ENCODE data around the gene PNMA3.

DNA sequence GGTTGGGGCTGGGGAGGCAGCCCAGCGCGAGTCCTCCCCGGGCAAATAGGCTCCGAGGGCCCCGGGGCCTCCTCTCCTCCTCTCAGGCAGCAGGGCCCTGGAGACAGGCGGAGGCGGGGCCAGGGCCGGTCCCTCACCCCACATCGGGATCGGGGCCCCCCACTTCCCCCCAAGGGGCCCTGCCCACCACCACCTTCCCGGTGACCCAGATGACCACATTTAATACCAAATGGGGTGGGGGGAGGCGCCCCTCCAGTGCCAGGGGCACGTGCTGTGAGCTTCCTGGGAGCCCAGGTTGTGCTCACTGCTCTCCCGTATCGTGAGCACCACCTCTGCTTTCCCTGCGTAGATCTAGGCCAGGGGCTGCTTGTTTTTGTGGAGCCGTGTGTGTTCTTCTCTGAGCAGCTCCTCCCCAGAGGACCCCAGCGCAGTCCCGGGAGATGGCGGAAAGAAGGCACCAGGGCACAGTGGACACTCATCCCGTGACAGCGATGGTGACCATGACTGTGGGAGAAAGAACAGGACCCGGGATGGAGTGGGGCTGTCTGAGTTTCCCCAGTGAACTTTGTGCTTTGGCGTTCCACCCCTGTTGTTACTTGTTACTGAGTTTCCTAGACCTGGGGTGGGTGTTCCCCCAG is 18.1 kb downstream of the PNMA3 start:
- TF ChIP-seq, protein P1, sequence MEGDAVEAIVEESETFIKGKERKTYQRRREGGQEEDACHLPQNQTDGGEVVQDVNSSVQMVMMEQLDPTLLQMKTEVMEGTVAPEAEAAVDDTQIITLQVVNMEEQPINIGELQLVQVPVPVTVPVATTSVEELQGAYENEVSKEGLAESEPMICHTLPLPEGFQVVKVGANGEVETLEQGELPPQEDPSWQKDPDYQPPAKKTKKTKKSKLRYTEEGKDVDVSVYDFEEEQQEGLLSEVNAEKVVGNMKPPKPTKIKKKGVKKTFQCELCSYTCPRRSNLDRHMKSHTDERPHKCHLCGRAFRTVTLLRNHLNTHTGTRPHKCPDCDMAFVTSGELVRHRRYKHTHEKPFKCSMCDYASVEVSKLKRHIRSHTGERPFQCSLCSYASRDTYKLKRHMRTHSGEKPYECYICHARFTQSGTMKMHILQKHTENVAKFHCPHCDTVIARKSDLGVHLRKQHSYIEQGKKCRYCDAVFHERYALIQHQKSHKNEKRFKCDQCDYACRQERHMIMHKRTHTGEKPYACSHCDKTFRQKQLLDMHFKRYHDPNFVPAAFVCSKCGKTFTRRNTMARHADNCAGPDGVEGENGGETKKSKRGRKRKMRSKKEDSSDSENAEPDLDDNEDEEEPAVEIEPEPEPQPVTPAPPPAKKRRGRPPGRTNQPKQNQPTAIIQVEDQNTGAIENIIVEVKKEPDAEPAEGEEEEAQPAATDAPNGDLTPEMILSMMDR (IDR thresholded peaks at IDR 0.05; ENCODE audit: extremely low read depth in 1 of 2, insufficient read depth in 1 of 2, low read depth in 1 of 2, low read length in 2 of 2): no peak
- no peak for TF ChIP-seq JUN (IDR thresholded peaks at IDR 0.05; ENCODE audit: borderline replicate concordance, insufficient read depth, insufficient read length, low read depth)

Data from endothelial cell of umbilical vein (primary cell).